AG08395 (cell line): ENCODE results near the gene DZIP1L.
"Not testable (repeated sequence)": the region's sequence is repeated elsewhere in the genome, so short reads cannot be mapped to it uniquely, and the experiment has no call there.

ENCODE experiments used
- DNase-seq: peaks from one replicate; pipeline ENCODE4 v3.0.0; 2012; ENCODE audit warnings: mixed read lengths, low spot score

DZIP1L gene

DNA sequence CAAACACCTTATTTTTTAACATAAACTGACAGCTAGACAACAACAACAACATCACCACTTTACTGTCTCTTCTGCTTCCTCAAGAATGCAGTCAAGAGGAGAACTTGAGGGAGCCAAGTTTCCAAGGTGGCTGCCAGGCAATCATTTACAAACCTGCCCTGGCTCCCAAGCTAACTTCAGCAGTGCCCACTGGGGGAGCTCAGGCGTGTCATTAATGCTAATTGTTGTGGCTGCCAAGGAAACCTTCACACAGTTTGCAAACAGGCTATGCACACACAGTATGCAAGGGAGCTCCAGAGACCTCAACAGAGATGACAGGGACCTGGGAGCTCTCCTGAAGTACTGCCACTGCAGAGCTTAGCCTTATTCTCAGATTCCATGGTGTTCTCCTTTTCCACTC, 2.1 kb downstream of the DZIP1L start:
- DNase-seq: no peak

DNA sequence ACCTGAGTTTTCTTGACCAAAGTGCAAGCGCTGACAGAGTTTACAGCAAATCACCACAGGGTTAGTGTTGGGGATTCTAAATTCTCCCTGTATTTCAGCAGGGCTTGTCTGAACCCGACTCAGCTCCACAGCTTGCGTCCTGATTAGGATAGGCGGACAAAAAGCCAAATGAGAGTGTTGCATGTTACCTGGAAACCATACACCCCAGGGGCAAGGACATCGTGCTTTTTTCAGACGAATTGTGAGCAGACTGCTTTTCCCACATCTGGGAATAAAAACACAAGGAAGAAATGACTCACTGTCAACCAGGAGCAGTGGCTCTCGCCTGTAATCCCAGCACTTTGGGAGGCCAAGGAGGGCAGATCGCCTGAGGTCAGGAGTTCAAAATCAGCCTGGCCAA, 3.0 kb downstream of the DZIP1L start:
- no peak for DNase-seq

DNA sequence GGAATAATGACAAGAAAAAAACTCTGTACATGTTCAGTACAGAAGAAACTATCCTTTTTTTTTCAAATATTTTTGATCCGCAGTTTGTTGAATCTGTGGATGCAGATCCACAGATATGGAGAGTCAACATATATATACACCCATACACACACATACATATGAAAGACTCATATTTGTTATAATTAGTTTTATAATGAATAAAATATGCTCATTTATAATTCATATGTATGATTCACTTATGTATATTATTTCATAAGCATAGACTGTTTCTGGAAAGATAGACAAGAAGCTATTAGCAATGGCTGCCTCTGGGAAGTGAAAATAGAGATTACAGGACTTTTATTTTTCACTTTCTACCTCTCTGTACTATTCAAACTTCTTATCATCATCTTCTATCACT, 9.8 kb downstream of the DZIP1L start:
- no peak for DNase-seq

- no peak for DNase-seq
Measured at GRCh38 chr3:138103466-138103865, 11.9 kb downstream of the DZIP1L start.

DNA sequence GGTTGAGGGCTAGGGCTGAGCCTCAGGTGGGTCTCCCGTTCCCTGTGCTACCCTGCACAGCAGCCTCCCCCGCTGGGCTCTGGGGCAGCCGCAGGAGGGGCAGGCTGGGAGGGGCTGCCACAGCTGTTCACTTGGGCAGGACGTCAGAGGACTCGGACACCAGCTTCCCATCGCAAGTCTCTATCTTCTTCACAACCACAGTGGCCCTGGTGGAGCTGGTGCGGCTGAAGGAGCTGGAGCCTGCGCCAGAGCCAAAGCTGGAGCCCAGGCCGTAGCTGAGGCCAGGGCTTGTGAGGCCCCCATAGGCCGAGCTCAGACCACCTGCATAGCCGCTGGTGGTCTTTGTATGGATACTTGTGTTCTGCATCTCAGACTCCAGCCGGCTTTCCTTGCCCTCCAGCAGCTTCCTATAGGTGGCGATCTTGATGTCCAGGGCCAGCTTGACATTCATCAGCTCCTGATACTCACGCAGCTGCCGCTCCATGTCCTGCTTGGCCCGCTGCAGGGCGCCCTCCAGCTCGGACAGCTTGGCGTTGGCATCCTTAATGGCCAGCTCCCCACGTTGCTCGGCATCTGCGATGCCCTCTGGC, 14.0 kb downstream of the DZIP1L start:
- DNase-seq: not testable (repeated sequence)

DNA sequence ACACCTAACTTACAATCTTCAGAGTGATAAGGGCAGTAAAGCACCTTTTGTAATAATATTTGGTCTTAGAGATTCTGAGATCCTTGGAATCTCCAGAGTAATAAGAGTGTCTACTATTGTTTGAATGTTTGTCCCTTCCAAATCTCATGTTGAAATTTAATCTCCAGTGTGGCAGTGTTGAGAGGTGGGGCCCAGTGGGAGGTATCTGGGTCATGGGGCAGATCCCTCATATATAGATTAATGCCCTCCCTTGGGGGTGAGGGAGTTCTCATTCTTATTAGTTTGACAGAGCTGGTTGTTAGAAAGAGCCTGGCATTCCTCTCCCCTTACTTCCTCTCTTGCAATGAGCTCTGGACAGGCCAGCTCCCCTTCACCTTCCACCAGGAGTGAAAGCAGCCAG, 16.0 kb downstream of the DZIP1L start:
- DNase-seq: no peak

- no peak for DNase-seq
Measured at GRCh38 chr3:138097192-138098172, 17.9 kb downstream of the DZIP1L start.

DNA sequence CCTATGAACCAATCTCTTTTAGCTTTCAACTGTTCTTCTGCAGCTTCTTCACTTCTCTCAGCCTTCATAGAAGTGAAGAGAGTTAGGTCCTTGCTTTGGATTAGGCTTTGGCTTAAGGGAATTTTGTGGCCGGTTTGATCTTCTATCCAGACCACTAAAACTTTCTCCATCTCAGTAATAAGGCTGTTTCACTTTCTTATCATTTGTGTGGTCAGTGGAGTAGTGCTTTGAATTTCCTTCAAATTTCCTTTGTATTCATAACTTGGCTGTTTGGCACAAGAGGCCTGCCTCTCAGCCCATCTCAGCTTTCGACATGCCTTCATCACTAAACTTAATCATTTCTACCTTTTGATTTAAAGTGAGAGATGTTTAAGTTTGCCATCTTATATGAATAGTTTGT, 21.7 kb downstream of the DZIP1L start:
- DNase-seq: no peak

GRCh38 chr3:138092023-138092422, 23.4 kb downstream of the DZIP1L start:
- DNase-seq: no peak

DNA sequence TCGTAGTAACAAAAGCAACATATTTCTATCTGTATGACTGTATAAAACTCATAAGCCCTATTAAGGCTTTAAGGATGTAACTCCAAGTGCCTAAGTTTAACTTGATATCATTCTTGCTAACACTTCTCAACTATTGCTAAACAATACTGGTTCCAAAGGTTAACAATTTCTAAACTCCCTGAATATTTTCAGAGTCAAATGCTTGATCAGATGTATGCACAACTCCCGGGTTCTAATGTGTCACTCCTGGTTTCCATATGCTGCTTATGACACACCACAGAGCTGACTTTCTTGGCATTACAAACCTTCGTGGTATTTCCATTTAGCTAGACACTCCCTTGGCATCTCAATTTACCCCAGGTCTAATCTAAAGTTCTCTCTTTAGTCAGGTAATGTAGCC, 26.3 kb downstream of the DZIP1L start:
- DNase-seq: no peak

DNA sequence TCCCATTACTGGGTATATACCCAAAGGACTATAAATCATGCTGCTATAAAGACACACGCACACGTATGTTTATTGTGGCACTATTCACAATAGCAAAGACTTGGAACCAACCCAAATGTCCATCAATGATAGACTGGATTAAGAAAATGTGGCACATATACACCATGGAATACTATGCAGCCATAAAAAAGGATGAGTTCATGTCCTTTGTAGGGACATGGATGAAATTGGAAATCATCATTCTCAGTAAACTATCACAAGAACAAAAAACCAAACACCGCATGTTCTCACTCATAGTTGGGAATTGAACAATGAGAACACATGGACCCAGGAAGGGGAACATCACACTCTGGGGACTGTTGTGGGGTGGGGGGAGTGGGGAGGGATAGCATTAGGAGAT, 29.7 kb downstream of the DZIP1L start:
- not testable (repeated sequence) for DNase-seq

GRCh38 chr3:138084196-138084595, 31.2 kb downstream of the DZIP1L start:
- DNase-seq: no peak

GRCh38 chr3:138082992-138083386, 32.4 kb downstream of the DZIP1L start:
- DNase-seq: no peak

DNA sequence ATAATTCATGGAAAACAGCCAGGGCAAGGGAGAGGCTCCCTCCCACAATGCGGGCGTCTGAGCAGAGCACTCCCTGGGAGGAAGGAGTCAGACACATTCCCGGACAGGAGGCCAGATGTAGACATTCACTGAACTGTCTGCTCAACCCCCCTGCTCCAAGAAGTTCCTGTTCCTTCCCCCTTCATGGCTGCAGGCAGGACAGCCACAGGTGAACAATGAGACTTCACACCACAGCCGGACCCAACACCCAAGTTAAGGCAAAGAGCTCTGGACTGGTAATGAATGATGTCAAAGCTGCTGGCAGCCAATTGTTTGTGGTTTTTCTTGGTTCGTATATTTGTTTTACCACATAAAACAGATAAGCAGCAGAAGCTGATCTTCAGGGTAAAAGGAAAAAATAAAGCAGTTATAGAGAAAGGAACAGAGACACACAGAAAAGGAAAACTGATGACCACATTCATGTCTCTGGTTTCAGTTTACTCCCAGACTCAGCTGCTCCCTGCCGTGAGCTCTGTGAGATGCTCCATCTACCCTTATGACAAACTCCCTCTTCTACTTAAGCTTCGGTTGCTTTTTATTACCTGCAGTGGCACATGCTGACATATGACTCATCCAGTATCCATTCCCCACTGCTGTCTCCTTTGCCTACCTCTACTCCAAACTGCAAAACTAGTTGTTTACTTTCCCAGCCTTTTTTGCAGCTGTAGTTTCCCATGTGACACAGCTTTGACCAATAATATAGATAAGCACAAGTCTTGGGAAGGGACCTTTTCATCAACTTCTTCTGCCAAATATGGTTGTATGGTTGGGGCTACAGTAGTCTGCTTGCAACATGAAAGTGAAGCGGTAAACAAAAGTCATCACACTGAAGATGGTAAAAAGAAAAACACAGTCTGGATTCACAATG, 33.1 kb downstream of the DZIP1L start:
- peak; percentile 82 for DNase-seq

DNA sequence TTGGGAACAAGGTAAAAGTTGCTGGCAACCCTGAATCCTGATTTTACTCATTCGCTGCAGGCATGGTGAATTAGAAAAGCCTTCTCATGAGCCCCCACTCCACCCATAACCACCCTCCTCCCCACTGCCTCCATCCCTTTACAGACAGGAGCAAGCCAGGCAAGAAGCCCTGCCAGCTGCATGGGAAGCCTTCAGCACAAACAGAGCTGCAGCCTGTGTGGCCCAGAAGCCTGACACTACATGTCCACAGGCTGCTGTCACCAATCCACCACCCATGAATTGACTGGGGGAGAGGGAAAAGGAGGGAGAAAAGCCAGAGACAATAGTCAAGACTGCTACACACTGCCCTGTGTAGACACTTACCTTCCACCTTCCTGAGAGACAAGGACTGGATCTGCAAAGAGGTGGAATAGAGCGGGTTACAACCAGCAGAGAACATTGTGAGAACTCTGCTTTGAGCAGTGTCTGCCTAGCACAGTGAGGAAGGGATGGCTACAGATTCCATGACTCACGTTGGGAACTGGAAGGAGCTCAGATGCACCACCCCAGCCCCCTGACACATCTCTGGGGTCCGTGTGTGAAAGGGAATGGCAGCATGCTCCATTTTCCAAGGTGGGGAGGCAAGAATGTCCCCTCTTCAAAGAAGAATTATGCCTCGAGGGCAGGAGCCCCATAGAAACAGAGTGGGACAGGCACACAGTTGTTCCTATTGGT, 33.9 kb downstream of the DZIP1L start:
- DNase-seq: peak; percentile 65

GRCh38 chr3:138079901-138080300, 35.5 kb downstream of the DZIP1L start:
- no peak for DNase-seq

GRCh38 chr3:138078901-138079344, 36.5 kb downstream of the DZIP1L start:
- peak; percentile 93 for DNase-seq

DNA sequence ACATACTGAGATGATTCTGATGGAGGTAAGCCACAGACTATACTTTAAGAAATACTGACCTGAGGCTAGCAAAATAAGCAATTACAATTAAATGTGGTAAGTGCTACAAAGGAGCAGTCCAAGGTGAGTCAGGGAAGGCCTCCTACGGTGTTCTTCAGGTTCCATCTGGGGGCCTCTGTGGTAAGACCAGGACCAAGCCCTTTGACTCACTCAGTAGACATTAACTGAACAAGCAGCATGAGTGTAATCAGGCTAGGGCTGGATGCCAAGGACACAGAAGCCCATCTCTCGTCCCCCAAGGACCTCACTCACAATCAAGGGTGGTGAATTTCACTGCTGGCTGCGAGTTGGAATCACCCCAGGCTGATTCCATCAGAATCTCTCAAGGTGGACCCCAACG, 37.3 kb downstream of the DZIP1L start:
- no peak for DNase-seq

DNA sequence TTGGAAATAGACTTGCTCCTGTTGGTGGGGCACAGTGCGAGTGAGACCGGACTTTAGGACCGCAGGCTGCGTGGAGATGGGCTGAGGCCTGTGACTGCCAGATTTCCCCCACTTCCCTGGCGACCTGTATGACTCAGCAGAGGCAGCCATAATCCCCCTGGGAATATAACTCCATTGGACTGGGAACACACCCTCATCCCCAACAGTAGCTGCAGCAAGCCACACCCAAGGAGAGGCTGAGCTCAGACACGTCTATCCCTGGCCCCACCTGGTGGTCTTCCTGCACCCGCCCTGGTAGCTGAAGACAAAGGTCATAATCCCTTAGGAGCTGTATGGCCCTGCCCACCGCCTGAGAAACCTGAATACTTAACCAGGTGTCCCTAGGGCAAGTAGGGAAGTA, 42.6 kb downstream of the DZIP1L start:
- no peak for DNase-seq

DNA sequence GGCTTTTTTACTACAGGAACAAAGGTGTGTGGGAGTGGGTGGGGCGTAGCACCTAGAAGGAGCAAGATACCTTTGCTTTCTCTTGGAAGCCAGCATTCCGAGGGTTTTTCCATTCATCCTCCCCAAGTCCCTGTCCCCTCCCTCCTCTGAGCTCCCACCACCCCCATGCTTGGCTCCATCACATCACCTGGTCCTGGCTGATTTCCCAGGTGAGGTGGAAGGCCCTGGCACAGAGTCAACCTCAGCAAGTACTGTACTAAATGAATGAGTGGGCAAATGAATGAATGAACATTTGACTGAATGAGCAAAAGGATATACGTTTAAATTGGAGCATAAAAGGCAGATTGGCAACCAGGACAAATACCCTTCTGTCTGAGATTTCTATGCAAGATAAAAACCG, 45.4 kb downstream of the DZIP1L start:
- DNase-seq: no peak

- DNase-seq: peak; percentile 88
Measured at GRCh38 chr3:138068579-138069174, 46.7 kb downstream of the DZIP1L start.
